ENCODE measurements around the gene MAU2. TPM values are rescaled to one million over a fixed set of nuclear protein-coding genes. Genes with fewer than 3 reads are reported as not detected.
A peak's percentile ranks its signal among the peaks of the same experiment; 100 is the strongest.

Gene MAU2
- total RNA-seq, 1 experiment from 2014 or later: 38.0 TPM

- TF ChIP-seq CTCF (IDR thresholded peaks at IDR 0.05) (no peak), POLR2AphosphoS5 (IDR thresholded peaks at IDR 0.05; ENCODE audit: low read depth, low read length) (no peak), TCF7L2 (IDR thresholded peaks at IDR 0.05; ENCODE audit: low read depth, low read length) (no peak), REST (IDR thresholded peaks at IDR 0.05; ENCODE audit: insufficient read depth in 1 of 2, low read depth in 2 of 2, low read length in 1 of 2) (no peak), SIN3A (IDR thresholded peaks at IDR 0.05; ENCODE audit: borderline replicate concordance, insufficient read depth, low read depth, low read length) (no peak)
- ATAC-seq: no peak
- ChIA-PET POLR2A (no interaction called here), CTCF (interaction anchor here (0.7 to 1.2 kb wide), 2 partner anchors 20 to 215 kb away, joined by 6 to 7 read pairs; no protein-coding TSS in a partner anchor)
- Histone ChIP-seq H3K27me3 (ENCODE audit: control insufficient read depth, insufficient read depth, low read length) (no peaks in the 10 kb centered on the region), H3K27ac (ENCODE audit: low read length) (no peak overlapping the region), H3K36me3 (ENCODE audit: control insufficient read depth, insufficient read depth, low read length) (no peaks in the 10 kb centered on the region), H3K9me3 (ENCODE audit: control insufficient read depth, insufficient read depth, low read depth, low read length) (no peaks in the 10 kb centered on the region), H3K4me3 (ENCODE audit: low read depth in 2 of 2, low read length in 2 of 2) (no peak overlapping the region), H3K4me1 (ENCODE audit: control insufficient read depth, insufficient read depth, low read length) (no peaks in the 10 kb centered on the region)
- in situ Hi-C loops (cut with HindIII; ENCODE audit: low pct_unique_long_range_greater_than_20kb, low sequenced_read_pairs): no loop called here
- intact Hi-C loops (cut with micrococcal nuclease; ENCODE audit: unreplicated experiment): no loop called here
- BruUV-seq (replicated peaks): no TSS peak
- no peak for DNase-seq (ENCODE audit: low read depth, low spot score)
These were observed 41.4 kb downstream of the MAU2 start for GRCh38 chr19:19362075-19362474.

GRCh38 chr19:19366434-19367396 lies 46.1 kb downstream of the MAU2 start:
- Histone ChIP-seq H3K4me1 (ENCODE audit: control insufficient read depth, insufficient read depth, low read length) (no peaks in the 10 kb centered on the region), H3K36me3 (ENCODE audit: control insufficient read depth, insufficient read depth, low read length) (no peaks in the 10 kb centered on the region), H3K9me3 (ENCODE audit: control insufficient read depth, insufficient read depth, low read depth, low read length) (no peaks in the 10 kb centered on the region), H3K4me3 (ENCODE audit: low read depth in 2 of 2, low read length in 2 of 2) (peak overlapping the region in 1 of 2 experiments; percentile 11; a peak in 1 of 4 replicates), H3K27ac (ENCODE audit: low read length) (peak overlapping the region; percentile 34; the same call in 1 of the 2 replicates), H3K27me3 (ENCODE audit: control insufficient read depth, insufficient read depth, low read length) (no peaks in the 10 kb centered on the region)
- in situ Hi-C loops (cut with HindIII; ENCODE audit: low pct_unique_long_range_greater_than_20kb, low sequenced_read_pairs) (no loop called here), intact Hi-C loops (cut with micrococcal nuclease; ENCODE audit: unreplicated experiment) (loop anchor here (5.0 kb wide), 1 partner anchor 121 kb away; no protein-coding TSS in a partner anchor)
- ATAC-seq (peak; percentile 93), DNase-seq (ENCODE audit: low read depth, low spot score) (no peak)
- CTCF ChIA-PET: interaction anchor here (0.6 kb wide), 1 partner anchor 13 kb away, joined by 3 read pairs; no protein-coding TSS in a partner anchor
- peak; percentile 92 for TF ChIP-seq CTCF (IDR thresholded peaks at IDR 0.05)
- TF ChIP-seq TCF7L2 (IDR thresholded peaks at IDR 0.05; ENCODE audit: low read depth, low read length): no peak
- POLR2A ChIA-PET: no interaction called here
- no TSS peak for BruUV-seq (replicated peaks)
